Middle frontal gyrus (tissue), 1 donor: Measurements from ENCODE around the gene ABCA5.

Experiments
- DNase-seq: peaks from one replicate; pipeline ENCODE4 v3.0.0-alpha.2; 2015; ENCODE audit warnings: low spot score; ENCODE audit errors: extremely low spot score

ABCA5 gene

GRCh38 chr17:69265873-69266272 lies 61.1 kb downstream of the ABCA5 start:
- no peak for DNase-seq

GRCh38 chr17:69254187-69254586 lies 72.7 kb downstream of the ABCA5 start:
- DNase-seq, result no peak

GRCh38 chr17:69250641-69251040 lies 76.3 kb downstream of the ABCA5 start:
- DNase-seq, result no peak

GRCh38 chr17:69246726-69247375 lies 80.1 kb downstream of the ABCA5 start:
- DNase-seq, result peak; percentile 66

GRCh38 chr17:69246202-69246601 lies 80.7 kb downstream of the ABCA5 start:
- no peak for DNase-seq

GRCh38 chr17:69245617-69246016 lies 81.3 kb downstream of the ABCA5 start:
- no peak for DNase-seq

- no peak for DNase-seq
These were observed 87.0 kb downstream of the ABCA5 start for GRCh38 chr17:69239611-69240600.

GRCh38 chr17:69236946-69237345 lies 90.0 kb downstream of the ABCA5 start:
- DNase-seq, result no peak

- DNase-seq, result no peak
These were observed 90.5 kb downstream of the ABCA5 start for GRCh38 chr17:69236464-69236863.

GRCh38 chr17:69235338-69236058 lies 91.4 kb downstream of the ABCA5 start:
- peak; percentile 68 for DNase-seq

- DNase-seq, result no peak
These were observed 94.3 kb downstream of the ABCA5 start for GRCh38 chr17:69232650-69233049.

GRCh38 chr17:69231521-69231920 lies 95.4 kb downstream of the ABCA5 start:
- DNase-seq, result no peak

GRCh38 chr17:69230939-69231338 lies 96.0 kb downstream of the ABCA5 start:
- DNase-seq, result no peak

GRCh38 chr17:69228576-69228975 lies 98.4 kb downstream of the ABCA5 start, which contains the start of gene ABCA10:
Gene ABCA10, minus strand, starts transcription at chr17:69228824. Its CDS starts 3,466 bp downstream, at chr17:69225358.
- no peak for DNase-seq

GRCh38 chr17:69228018-69228417 lies 98.9 kb downstream of the ABCA5 start:
- no peak for DNase-seq

- DNase-seq, result no peak
These were observed 99.4 kb downstream of the ABCA5 start for GRCh38 chr17:69227541-69227940.

- no peak for DNase-seq
These were observed 103.1 kb downstream of the ABCA5 start for GRCh38 chr17:69223809-69224208.

GRCh38 chr17:69222707-69223258 lies 104.2 kb downstream of the ABCA5 start:
- DNase-seq, result no peak

GRCh38 chr17:69220098-69220497 lies 106.8 kb downstream of the ABCA5 start:
- DNase-seq, result no peak

- DNase-seq, result no peak
These were observed 107.9 kb downstream of the ABCA5 start for GRCh38 chr17:69218986-69219385.

GRCh38 chr17:69213059-69213813 lies 113.7 kb downstream of the ABCA5 start:
- DNase-seq, result no peak
